GM21447 (cell line): ENCODE measurements around the gene IDUA.
"Not testable (repeated sequence)": the region's sequence is repeated elsewhere in the genome, so short reads cannot be mapped to it uniquely, and the experiment has no call there.

Source experiments
- ATAC-seq: cut with Tn5 transposase; IDR thresholded peaks from one replicate; pipeline ENCODE4 v1.9.1; 2021; ENCODE audit not compliant: unreplicated experiment

The IDUA gene

DNA sequence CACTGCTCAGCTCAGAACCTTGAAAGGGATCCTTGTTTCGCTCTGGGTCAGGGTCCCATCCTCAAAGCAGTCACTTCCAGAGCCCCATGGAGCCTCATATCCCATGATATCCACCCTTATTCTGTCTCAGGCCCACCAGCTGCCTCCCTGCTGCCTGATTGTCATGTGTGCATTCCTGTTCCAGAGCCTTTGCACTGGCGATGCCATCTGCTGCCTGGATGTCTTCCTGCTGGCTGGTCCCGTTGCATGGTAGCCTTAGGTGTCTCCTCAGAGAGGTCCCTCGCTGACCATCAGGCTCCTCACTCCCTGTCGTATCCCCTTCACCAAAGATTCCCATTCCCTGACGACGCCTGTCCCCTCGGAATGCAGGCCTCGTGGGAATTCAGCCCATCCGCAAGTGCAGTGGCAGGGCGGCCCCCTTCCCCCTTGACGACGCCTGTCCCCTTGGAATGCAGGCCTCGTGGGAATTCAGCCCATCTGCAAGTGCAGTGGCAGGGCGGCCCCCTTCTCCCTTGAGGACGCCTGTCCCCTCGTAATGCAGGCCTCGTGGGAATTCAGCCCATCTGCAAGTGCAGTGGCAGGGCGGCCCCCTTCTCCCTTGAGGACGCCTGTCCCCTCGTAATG is 12.5 kb downstream of the IDUA start:
- ATAC-seq = not testable (repeated sequence)

DNA sequence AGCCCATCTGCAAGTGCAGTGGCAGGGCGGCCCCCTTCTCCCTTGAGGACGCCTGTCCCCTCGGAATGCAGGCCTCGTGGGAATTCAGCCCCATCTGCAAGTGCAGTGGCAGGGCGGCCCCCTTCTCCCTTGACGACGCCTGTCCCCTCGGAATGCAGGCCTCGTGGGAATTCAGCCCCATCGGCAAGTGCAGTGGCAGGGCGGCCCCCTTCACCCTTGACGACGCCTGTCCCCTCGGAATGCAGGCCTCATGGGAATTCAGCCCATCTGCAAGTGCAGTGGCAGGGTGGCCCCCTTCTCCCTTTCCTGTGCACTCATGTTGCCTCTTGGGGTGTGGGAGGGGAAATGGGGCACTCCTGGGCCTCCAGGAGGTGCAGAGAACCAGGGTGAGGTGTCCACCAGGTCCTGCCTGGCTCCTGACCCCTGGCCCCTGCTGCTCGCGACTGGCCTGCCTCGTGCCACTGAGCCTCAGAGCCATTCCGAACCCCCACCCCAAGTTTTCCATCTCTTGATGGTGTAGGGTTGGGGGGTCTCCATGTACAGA is 13.1 kb downstream of the IDUA start:
- no peak for ATAC-seq

DNA sequence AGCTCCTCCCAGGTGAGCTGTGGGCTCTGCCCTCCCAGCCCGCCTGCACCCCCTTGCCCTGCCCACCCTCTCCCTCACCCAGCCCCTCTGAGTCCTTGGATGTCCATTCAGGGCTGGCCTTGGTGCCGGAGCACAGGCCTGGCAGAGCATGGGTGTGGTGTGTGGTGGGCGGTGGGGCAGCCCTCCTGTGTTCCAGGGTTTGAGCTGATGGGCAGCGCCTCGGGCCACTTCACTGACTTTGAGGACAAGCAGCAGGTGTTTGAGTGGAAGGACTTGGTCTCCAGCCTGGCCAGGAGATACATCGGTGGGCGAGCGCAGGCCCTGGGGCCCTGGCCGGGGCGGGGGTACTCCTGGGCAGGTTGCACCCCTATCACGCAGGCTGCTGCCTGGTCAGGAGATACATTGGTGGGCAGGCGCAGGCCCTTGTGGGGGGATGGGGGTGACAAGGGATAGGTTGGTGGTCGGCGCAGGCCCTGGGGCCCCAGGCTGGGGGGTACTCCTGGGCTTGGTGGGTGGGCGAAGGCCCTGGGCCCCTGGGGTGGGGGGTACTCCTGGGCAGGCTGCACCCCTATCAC is 13.9 kb downstream of the IDUA start:
- ATAC-seq = no peak

DNA sequence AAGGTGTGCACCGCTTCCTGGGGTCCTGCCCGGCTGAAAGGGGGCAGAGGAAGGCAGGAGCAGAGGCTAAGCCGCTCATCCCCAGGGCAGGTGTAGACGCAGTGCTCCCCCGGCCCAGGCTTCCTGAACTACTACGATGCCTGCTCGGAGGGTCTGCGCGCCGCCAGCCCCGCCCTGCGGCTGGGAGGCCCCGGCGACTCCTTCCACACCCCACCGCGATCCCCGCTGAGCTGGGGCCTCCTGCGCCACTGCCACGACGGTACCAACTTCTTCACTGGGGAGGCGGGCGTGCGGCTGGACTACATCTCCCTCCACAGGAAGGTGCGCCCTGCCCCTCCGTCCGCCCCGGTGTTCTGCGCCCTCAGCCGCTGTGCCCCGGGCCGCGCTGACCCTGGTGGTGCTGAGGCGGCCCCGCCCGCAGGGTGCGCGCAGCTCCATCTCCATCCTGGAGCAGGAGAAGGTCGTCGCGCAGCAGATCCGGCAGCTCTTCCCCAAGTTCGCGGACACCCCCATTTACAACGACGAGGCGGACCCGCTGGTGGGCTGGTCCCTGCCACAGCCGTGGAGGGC is 14.8 kb downstream of the IDUA start:
- ATAC-seq = no peak

DNA sequence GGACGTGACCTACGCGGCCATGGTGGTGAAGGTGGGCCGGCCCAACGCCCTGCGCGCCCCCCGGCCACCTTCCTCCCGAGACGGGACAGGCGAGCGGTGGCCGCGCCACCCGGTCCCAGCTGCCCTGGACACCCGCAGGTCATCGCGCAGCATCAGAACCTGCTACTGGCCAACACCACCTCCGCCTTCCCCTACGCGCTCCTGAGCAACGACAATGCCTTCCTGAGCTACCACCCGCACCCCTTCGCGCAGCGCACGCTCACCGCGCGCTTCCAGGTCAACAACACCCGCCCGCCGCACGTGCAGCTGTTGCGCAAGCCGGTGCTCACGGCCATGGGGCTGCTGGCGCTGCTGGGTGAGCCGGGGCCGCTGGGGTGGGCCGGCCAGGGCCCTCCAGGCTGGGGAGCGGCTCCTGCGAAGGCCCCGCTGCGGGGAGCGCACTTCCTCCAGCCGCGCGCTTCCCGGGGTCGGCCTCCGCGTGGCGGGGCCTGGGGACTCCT is 15.3 kb downstream of the IDUA start:
- no peak for ATAC-seq

DNA sequence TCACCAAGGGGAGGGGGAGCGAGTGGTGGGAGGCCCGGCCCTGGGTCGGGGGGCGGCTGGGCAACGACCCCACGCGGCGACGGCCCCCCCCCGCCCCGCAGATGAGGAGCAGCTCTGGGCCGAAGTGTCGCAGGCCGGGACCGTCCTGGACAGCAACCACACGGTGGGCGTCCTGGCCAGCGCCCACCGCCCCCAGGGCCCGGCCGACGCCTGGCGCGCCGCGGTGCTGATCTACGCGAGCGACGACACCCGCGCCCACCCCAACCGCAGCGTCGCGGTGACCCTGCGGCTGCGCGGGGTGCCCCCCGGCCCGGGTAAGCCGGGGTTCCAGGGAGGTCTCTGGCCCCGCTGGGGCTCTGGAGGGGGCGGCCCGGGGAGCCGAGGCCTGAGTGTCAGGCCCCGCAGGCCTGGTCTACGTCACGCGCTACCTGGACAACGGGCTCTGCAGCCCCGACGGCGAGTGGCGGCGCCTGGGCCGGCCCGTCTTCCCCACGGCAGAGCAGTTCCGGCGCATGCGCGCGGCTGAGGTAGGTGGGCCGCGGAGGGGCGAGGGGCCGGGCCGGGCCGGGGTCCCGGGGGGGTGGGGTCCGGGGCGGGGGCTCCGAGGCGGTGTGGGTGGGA is 15.9 kb downstream of the IDUA start:
- no peak for ATAC-seq

DNA sequence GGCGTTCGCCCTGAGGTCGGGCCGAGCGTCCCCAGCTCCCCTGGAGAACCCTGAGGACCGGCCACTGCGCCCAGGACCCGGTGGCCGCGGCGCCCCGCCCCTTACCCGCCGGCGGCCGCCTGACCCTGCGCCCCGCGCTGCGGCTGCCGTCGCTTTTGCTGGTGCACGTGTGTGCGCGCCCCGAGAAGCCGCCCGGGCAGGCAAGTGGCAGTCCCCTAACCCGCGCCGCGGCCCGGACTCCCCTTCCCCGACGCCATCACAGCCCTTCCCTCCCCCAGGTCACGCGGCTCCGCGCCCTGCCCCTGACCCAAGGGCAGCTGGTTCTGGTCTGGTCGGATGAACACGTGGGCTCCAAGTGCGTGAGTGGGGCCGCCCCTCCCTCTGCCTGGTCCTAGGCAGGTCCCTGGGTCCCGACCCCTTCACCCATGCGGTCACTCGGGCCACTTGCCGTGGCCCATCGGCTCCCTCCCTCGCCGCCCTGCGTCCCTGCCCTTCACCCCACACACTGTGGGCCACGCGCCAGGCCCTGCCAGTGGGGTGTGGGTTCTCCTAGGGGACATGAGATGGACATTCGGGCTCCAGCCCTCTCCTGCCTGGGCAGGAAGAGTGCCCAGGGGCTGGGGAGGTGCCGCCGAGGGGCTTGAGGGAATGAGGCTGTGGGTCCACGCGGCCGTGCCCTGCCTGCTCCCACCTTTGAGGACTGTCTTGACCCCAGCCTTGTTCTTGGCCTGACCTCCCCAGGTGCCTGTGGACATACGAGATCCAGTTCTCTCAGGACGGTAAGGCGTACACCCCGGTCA is 16.6 kb downstream of the IDUA start:
- ATAC-seq = no peak

DNA sequence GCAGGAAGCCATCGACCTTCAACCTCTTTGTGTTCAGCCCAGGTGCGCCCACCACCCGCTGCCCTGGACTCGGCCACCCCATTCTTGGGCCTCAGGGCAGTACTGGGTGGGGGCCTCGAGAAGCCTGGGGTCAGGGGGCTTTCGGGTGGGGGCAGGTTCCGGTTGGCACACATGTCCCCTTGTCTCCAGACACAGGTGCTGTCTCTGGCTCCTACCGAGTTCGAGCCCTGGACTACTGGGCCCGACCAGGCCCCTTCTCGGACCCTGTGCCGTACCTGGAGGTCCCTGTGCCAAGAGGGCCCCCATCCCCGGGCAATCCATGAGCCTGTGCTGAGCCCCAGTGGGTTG is 17.2 kb downstream of the IDUA start:
- no peak for ATAC-seq

DNA sequence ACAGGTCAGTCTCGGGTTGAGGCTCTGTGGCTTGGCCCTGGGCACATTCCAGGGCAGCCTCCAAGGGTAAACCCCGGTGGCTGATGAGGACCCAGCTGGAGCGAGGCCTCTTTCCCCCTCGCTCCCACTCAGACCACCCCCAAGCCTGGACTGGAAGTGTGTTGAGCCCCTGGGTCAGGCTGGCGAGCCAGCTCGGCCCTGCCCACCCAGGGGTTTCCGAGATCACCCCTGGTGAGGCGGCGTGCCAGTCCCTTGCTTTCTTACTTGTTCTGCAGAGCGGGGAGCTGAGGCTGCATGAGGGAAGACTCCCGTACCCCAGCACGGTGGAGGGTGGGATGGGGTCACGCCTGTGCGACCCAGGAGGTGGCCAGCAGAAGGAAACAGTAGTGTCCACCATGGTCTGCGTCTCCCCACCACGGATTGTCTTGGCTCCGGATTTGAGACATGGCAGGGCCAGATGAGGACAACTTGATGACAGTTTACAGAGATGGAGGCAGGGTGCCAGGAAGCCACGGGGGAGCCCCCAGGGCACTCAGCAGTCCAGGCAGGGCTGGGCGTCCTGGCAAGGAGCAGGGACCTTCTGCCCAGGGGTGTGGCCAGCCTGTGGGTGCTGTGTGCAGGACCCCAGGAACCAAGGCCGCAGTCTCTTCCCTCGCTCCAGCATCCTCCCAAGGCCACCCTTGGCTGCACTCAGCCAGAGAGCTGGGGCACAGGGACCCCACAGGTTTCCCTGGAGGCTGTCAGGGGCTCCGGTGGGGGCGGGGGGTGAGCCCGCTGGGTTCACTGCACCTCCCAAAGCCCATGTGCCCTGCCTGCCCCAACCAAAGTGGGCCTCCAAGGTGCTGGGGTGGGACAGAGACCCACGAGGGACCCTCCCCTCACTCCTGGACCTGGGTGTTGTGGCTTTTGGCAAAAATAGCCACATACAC is 18.0 kb downstream of the IDUA start:
- ATAC-seq = no peak

DNA sequence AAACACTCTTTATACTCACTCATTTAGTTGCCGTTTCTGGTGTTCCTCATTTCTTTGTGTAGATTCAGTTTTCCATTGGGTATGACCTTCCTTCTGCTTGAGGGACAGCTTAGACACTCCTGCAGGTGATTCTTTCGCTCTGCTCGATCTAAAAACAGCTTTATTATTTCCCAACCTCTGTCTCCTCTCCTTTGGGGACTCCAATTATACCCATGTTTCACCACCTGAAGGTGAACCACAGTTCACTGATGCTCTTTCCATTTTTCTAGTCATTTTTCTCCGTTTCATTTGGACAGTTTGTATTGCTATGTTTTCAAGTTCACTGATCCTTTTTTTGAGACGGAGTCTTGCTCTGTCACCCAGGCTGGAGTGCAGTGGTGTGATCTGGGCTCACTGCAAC is 20.0 kb downstream of the IDUA start:
- ATAC-seq = no peak

DNA sequence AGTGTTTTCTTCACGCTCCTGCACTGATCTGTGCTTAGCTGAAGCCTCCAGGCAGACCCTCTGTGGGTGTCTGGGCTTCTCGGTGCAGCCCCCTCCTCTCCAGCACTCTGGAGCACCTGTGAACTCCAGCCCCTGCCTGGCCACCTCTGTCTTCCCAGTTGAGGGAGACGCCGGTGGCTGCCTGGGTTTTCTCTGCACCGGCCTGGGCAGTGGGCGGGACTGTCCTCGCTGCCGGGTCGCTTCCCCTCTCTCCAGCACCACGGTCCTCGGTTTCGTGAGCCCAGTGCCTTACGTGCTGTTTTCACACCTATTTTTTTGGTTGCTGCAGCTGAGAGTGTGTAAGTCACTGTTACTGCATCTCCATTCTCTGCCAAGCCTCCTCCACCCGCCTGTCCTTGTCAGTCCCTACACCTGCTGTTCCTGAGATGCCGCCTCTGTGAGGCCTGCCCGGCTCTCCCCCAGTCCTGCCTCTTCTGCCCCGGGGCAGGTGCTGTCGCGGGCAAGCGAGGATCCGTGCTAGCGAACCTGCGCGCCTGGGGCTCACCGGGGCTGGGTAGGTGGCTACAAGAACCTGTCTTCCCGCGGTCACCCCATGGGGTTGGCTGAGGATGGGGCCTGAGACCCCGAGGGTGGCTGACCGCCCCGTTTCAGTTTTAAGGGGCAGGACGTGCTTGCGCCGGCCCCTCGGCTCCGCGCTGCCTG is 22.1 kb downstream of the IDUA start:
- no peak for ATAC-seq

DNA sequence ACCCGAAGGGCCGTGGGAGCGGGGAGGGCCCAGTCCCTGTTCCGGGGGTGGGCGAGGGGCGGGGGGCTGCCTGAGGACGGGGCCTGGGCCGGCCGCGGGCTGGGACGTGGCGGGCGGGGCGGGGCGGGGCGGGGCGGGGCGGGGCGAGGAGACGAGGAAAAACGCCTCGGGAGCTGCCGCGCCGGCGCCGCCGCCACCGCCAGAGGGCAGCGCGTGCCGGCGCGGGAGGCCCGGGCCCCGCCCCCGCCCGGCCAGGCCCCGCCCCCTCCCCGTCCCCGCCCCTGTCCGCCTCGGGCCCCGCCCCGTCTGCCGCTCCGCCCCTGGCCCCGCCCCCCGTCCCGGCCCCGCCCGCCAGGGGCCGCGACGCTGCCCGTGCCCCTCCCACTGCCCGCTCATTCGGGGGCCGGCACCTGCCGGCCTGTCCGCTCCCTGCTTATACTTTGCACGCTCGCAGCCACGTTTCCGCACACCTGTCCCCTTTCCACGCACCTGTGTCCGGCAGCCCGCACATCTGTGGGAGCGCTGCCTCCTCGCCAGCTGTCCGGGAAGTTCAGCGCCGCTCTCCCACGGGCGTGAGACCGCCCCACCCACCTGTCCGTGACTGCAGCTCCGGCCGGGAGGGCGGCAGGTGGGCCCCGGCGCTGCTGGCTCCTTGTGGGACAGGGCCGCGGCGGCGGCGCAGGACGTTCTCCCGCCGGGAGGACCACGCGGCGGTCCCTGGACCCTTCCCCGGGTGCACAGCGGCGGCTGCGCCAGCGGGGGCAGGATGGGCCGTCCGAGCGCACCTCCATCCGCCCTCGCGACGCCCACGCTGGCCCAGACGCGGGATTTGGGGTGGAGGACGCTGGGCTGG is 22.9 kb downstream of the IDUA start:
- no peak for ATAC-seq

DNA sequence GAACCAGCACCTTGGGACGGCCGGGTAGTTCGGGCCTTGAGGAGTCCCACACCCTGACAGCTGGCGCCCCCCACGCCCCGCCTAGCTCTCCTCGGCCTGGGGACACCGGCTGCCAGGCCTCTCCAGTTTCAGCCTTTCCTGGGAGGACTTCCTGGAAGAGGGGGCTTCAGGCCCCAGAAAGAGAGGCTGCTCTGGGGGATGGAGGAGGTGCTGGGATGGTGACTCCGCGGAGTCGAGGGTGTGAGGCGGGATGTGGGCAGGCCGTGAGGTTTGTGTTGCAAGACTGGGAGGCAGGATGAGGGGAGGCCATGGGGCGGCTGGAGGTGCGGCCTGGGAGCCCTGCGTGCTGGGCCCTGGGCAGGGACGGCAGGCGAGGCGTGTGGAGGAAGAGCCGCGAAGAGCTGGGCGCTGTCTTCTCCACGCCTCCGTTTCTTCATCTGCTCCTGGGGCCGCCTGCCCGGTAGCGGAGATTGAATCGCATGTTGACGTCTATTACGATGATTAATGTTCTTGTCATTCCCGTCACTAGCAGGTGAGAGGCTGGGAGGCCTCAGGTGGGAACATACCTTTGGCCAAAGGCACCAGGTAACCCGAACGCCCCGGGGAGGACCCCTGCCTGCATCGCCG is 23.7 kb downstream of the IDUA start:
- ATAC-seq = no peak

DNA sequence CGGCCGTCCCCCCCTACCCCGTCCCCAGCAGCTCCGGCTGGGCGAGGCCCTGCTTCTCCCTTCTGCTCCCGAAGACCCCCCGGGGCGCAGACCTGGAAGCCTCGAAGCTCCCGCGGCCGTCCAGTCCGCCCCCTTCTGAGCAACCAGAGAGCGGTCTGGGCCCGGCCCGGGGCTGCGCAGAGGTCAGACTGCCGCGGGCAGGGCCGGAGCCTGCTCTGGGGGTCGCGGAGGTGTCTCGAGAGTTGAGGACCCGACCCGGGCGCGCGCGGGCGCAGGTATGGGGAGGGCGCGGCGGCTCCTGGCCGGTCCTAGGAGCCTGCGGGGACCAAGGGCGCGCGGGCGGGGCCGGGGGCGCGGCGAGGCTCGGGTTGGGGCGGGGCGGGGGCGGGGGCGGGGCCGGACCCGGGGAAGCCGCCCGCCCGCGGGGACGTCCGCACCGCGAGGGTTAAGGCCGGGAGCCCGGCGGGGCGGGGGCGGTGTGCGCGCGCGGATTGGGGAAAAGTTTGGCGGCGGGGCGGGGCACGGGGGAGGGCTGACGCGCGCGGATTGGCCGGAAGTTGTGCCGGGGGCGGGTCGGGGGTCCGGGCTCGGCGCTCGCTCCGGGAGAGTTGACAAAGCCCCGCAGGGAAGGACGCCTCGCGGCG is 24.3 kb downstream of the IDUA start, which contains the start of gene FGFRL1:
Gene FGFRL1, plus strand, starts transcription at position 605 of the 644 bp plus-strand sequence. CDS start 860 bp downstream, outside the sequence.
- ATAC-seq = peak; percentile 38

DNA sequence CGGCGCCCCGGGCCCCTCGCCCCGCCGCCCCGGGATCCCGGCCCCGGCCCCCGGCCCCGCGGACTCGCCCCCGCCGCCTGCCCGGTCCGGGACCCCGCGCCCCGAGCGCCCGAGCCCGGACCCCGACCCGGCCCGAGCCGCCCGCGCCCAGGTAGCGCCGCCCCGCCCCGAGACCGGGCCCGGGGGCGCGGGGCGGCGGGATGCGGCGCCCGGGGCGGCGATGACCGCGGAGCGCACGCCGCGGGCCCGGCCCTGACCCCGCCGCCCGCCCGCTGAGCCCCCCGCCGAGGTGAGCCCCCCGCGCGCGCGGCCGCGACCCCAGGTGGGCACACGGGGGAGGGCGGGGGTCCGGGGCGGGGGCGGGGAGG is 24.8 kb downstream of the IDUA start:
- no peak for ATAC-seq

DNA sequence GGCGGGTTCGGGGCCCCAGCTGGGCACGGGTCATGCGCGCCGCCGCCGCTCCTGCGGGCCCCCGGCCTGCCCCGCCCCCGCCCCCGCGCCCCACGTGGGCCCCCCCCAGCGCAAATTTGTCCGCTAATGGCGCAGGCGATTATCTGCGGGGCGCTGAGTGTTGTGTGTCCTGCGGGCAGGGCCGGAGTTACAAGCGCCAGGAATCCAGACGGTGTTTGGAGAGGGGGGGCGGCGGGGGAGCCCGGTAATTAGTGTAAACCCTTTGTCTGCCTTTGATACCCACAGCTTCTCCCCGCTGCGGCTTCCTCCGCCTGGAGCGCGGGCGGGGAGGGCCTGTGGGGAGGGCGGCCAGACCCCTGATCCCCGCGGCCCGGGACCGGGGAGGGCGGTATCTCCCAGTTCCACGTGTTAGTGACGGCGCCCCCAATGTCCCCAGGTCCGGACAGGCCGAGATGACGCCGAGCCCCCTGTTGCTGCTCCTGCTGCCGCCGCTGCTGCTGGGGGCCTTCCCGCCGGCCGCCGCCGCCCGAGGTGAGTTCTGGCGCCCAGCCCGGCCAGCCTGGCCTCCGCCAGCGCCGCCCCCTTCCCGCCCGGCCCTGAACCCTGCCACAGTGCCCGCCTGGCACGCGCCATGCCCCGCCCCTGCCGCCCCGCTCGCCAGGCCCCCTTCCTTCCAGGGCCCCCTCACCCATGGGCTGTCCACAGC is 25.3 kb downstream of the IDUA start:
- ATAC-seq = no peak
